Activated naive CD4-positive, alpha-beta T cell treated with anti-CD3 and anti-CD28 coated beads, Interleukin-2, amount 50 U/mL, for 24 hours (primary cell): Measurements from ENCODE around the gene DMAP1.
A peak's percentile ranks its signal among the peaks of the same experiment; 100 is the strongest.
"Not testable (repeated sequence)": the region's sequence is repeated elsewhere in the genome, so short reads cannot be mapped to it uniquely, and the experiment has no call there.

ENCODE experiments used
- H3K27ac Mint-ChIP-seq: one replicate; pipeline ENCODE4 v1.8.0; 2021; ENCODE audit warnings: mild to moderate bottlenecking, mixed read lengths
- H3K27me3 Mint-ChIP-seq: one replicate; pipeline ENCODE4 v1.8.0; 2021; ENCODE audit warnings: mixed read lengths
- H3K36me3 Mint-ChIP-seq: one replicate; pipeline ENCODE4 v1.8.0; 2021; ENCODE audit warnings: mixed read lengths
- H3K4me1 Mint-ChIP-seq: one replicate; pipeline ENCODE4 v1.8.0; 2021; ENCODE audit warnings: mixed read lengths
- H3K4me3 Mint-ChIP-seq: one replicate; pipeline ENCODE4 v1.8.0; 2021; ENCODE audit warnings: mild to moderate bottlenecking, mixed read lengths
- H3K9me3 Mint-ChIP-seq: one replicate; pipeline ENCODE4 v1.8.0; 2021; ENCODE audit warnings: mixed read lengths

DMAP1 gene, protein sequence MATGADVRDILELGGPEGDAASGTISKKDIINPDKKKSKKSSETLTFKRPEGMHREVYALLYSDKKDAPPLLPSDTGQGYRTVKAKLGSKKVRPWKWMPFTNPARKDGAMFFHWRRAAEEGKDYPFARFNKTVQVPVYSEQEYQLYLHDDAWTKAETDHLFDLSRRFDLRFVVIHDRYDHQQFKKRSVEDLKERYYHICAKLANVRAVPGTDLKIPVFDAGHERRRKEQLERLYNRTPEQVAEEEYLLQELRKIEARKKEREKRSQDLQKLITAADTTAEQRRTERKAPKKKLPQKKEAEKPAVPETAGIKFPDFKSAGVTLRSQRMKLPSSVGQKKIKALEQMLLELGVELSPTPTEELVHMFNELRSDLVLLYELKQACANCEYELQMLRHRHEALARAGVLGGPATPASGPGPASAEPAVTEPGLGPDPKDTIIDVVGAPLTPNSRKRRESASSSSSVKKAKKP

DNA sequence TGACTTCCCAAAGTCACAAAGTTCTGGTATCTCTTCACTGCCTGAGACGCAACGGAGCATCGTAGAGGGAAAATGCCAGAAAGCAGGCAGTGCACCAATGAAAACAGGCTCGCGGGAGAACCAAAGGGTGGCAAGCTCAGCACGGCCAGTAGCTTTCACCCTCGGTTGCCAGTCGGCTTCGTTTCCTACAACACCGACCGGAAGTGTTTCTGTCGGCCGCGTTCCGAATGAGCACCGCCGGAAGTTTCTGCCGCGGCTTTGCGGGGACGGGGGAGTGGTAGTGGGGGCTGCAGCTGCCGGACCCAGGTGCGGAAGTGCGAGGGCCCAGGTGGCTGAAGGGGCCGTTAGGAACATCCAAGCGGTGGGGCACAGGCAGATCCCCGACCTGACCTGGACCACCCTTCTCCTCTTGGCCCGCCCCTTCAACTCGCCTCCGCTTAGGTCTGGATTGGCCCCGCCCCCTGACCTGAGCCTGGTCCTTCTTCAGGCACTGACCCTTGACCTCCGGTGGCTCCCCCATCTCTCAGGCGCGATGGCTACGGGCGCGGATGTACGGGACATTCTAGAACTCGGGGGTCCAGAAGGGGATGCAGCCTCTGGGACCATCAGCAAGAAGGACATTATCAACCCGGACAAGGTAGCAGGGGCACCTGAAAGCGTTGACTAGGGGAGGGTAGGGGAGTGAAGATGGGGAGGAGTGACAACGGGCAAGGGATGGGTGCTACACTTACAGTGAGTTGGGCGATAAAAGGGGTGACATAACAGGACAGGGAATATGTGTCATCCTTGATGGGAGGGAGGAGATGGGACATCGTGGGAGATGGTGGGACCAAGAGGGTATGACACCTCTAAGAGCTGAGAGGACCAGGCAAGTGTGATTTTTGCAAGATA lies at the start of gene DMAP1:
DMAP1 (plus strand) TSS at position 250 of the 891 bp plus-strand sequence; CDS start at position 533, 283 bp downstream.
- peaks cover 36% of the 10 kb centered on the region for H3K4me1 Mint-ChIP-seq
- H3K27me3 Mint-ChIP-seq = no peaks in the 10 kb centered on the region
- peaks cover 4% of the 10 kb centered on the region for H3K36me3 Mint-ChIP-seq
- H3K9me3 Mint-ChIP-seq = no peaks in the 10 kb centered on the region
- peak within 1 kb of the TSS; percentile 88 for H3K4me3 Mint-ChIP-seq
- H3K27ac Mint-ChIP-seq = peak within 1 kb of the TSS; percentile 94

DNA sequence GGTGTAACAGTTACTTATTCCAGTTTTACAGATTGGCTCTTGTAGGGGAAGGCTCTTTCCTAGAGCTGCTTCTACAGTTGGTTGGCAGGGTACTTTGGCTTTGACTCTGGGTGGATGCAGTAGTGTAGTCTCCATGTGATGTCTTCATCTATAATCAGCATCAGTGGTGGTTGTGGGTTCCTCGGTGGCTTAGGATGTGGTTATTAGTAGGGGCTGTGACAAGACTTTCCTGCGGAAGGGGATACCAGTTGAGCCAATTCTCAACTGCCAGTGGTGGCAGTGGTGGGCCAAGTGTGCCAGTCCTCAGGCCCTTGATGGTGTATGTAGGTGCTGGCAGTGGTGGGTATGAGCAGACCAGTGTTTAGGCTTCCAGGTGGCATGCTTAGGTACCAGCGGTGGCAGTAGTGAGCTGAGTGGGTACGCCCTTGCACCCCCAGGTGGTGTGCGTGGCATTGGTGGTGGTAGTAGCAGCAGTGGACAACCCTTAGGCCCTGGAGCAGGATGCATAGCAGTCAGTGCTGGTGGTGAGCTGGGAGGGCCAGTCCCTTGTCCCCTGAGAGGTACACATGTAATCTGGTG lies 44.7 kb upstream of the DMAP1 start:
- no peak overlapping the region for H3K4me3 Mint-ChIP-seq
- peaks cover 10% of the 10 kb centered on the region for H3K9me3 Mint-ChIP-seq
- H3K27ac Mint-ChIP-seq = no peak overlapping the region
- peaks cover 8% of the 10 kb centered on the region for H3K36me3 Mint-ChIP-seq
- H3K27me3 Mint-ChIP-seq = peaks cover 8% of the 10 kb centered on the region
- H3K4me1 Mint-ChIP-seq = no peaks in the 10 kb centered on the region

DNA sequence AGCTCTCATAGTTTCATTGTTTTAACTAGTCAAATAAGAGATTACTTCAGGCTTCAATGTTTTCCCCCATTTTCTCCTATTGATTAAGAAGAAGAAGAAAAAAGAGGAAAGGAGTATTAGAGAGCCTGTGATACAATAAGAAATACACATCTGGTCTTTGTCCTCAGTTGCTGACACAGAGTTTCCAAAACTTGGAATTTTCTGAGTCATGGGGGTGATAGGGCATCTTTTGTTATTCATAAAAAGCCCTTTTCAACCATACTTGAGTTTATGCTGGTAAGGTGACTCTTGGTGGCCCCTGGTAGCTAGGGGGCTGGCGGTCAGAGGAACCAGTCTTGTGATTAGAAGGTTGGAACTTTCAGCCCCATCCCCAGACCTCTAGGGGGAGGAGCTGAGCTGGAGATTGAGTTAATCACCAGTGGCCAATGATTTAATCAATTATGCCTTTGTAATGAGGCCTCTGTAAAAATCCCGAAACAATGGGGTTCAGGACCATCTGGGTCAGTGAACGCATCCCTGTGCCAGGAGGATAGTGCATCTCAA lies 42.9 kb upstream of the DMAP1 start:
- Mint-ChIP-seq H3K9me3 (peaks cover 10% of the 10 kb centered on the region), H3K4me1 (no peaks in the 10 kb centered on the region), H3K4me3 (no peak overlapping the region), H3K36me3 (peaks cover 8% of the 10 kb centered on the region), H3K27me3 (peaks cover 10% of the 10 kb centered on the region), H3K27ac (no peak overlapping the region)

DNA sequence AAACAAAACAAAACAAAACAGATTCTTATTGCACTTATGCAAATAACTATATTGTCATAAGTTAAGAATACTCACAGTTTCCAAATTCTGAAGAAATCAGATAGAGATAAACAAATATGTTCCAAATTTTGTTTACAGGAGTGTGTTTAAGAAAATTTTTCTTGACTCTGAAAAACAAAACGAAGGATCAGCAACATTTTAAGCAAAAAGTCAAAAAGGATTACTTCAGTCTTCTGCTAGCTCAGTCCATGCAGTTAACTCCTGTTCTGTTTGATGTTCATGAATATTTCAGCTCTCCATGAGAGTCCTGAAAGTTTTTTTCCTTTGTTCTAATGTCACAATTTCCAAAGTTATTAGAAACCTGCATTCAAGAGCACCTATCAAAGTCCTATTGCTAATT lies 38.6 kb upstream of the DMAP1 start:
- no peak overlapping the region for H3K4me3 Mint-ChIP-seq
- H3K27me3 Mint-ChIP-seq = peaks cover 11% of the 10 kb centered on the region
- no peaks in the 10 kb centered on the region for H3K36me3 Mint-ChIP-seq
- no peaks in the 10 kb centered on the region for H3K4me1 Mint-ChIP-seq
- no peak overlapping the region for H3K27ac Mint-ChIP-seq
- H3K9me3 Mint-ChIP-seq = no peaks in the 10 kb centered on the region

DNA sequence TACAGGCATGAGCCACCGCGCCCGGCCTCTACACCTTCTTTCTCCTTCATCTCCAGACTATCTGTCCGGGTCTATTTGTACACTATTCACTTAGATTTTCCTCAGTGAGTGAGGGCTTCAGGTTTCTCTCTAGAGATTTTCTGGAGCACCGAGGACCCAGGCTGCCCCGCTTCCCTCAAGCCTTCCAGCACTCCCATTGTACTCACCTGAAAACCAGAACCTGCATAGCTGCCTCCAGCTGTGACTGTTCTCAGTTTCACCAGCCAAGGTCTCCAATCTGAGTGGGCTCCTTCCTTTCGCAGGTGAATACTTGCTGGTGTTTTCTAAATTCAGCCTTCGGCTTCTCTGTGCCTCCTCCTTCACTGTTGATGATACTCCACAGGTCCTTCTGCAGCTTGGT lies 12.9 kb upstream of the DMAP1 start:
- H3K27ac Mint-ChIP-seq = no peak overlapping the region
- H3K36me3 Mint-ChIP-seq = no peaks in the 10 kb centered on the region
- no peaks in the 10 kb centered on the region for H3K4me1 Mint-ChIP-seq
- H3K4me3 Mint-ChIP-seq = no peak overlapping the region
- no peaks in the 10 kb centered on the region for H3K9me3 Mint-ChIP-seq
- no peaks in the 10 kb centered on the region for H3K27me3 Mint-ChIP-seq

DNA sequence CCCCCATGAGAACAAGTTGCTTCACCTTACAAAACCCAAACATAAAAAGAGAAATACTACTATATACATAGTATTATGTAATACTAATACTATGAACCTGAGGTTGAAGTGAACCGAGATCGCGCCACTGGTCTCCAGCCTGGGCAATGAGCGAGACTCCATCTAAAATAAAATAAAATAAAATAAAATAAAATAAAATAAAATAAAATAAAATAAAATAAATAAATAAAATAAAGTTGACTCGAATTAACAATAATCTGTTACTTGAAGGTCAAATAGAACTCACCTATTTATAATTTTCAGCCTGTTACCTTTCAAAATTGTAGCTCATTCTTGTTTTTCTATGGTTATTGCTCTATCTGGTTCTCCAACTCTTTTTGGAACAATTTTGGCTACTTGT lies 6.7 kb upstream of the DMAP1 start:
- H3K4me3 Mint-ChIP-seq, H3K27me3 Mint-ChIP-seq, H3K36me3 Mint-ChIP-seq, H3K9me3 Mint-ChIP-seq, H3K27ac Mint-ChIP-seq, H3K4me1 Mint-ChIP-seq: not testable (repeated sequence)

DNA sequence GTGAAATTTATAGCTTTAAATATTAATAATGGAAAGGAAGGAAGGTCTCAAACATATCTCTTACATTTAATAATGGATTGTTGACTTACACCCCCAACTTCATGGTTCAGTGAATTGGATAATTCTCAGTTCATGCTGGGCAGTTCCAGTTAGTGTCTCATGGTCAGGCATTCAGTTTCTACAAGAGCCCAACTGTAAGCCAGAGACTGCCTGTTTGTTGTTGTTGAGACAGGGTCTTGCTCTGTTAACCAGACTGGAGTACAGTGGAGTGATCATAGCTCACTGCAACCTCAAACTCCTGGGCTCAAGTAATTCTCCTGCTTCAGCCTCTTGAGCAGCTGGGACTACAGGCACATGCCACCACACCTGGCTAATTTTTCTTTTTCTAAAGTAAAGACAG lies 5.0 kb upstream of the DMAP1 start:
- Mint-ChIP-seq H3K27me3 (no peaks in the 10 kb centered on the region), H3K4me1 (peaks cover 15% of the 10 kb centered on the region), H3K9me3 (no peaks in the 10 kb centered on the region), H3K36me3 (no peaks in the 10 kb centered on the region), H3K4me3 (no peak overlapping the region), H3K27ac (no peak overlapping the region)

DNA sequence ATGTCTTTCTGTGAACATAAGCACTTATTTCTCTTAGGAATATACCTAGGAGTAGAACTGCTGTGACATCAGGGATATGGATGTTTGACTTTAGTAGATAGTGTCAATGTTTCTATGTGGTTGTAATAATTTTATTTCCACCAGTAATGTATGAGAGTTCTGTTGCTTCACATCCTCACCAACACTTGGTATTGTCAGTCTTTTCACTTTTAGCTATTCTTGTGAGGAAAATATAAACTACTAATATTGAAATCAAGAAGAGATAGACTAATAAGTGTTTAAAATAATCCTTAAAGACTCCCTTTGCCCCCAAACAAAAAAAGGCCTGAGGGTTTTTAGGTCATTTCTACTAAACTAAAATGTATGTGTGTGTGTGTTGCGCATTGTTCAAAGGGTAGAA lies 2.7 kb upstream of the DMAP1 start:
- no peak overlapping the region for H3K4me3 Mint-ChIP-seq
- H3K9me3 Mint-ChIP-seq = no peaks in the 10 kb centered on the region
- no peaks in the 10 kb centered on the region for H3K27me3 Mint-ChIP-seq
- H3K36me3 Mint-ChIP-seq = no peaks in the 10 kb centered on the region
- H3K4me1 Mint-ChIP-seq = peaks cover 27% of the 10 kb centered on the region
- H3K27ac Mint-ChIP-seq = no peak overlapping the region

DNA sequence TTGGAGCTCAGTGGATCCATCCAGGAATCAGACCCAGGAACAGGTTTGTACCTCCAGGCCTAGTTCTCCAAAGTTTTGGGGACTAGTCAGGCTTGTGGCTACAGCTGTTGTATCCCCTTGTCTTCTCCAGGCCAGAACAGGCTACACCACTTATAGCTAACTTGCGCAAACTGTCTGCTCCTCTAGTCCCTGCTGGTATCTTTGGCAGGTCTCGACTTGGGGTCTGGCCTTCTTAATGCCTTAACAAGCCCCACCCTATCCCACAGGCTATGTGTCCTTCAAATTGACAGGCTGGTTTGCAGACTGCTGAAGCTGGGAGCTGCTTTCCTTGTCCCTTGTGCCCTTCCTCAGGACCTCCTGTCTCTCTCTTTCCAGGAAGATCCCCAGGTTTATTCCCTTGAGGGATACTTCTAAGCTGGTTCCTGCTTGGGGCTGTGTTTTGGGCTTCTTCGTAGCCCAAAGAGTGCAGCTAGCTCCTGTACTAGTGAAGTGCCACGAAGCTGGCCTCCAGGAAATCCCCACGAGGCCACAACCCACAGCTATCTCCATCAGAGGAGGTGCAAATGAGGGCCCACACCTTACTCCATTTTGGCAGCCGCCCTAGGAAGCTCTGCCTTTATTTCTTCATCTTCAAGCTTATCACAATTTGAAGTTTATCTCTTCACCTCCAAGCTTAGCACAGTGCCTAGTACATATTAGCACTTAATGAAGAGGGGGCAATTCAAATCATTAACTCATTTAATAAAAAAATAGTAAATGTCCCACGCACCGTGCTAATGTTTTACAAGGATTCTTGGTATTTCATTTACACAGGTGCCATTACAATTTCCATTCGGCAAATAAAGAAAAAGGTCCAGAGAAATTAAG lies 683 bp upstream of the DMAP1 start:
- Mint-ChIP-seq H3K27ac (peak overlapping the region; percentile 94), H3K36me3 (peaks cover 4% of the 10 kb centered on the region), H3K9me3 (no peaks in the 10 kb centered on the region), H3K27me3 (no peaks in the 10 kb centered on the region), H3K4me3 (peak overlapping the region; percentile 88), H3K4me1 (peaks cover 34% of the 10 kb centered on the region)

DNA sequence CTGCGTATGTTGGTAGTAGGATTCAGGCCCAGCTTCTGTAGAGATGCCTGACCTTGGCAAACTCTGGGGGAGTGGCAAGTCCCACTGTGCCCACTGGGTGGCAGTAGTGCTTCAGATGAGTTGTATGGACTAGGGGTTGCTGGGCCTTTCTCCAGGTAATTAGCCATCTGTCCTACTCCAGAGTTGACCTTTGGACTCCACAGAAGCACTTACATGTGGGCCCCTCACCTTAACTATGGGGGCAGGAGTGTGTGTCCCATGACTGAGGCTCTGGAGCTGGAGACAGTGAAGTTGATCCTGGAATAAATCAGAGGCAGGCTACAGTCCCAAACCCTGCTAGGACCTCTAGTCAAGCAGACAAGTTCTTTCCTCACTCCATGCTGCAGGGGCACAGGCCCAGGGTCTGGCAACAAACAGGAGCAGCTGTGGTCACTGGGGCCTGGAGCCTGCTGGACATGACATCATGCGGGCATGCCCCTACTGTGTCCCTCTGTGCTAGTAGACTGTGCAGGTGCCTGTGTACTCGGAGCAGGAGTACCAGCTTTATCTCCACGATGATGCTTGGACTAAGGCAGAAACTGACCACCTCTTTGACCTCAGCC lies 4.6 kb downstream of the DMAP1 start:
- H3K27me3 Mint-ChIP-seq = no peaks in the 10 kb centered on the region
- H3K9me3 Mint-ChIP-seq = no peaks in the 10 kb centered on the region
- H3K4me3 Mint-ChIP-seq = no peak overlapping the region
- H3K4me1 Mint-ChIP-seq = peaks cover 27% of the 10 kb centered on the region
- no peak overlapping the region for H3K27ac Mint-ChIP-seq
- peaks cover 8% of the 10 kb centered on the region for H3K36me3 Mint-ChIP-seq

DNA sequence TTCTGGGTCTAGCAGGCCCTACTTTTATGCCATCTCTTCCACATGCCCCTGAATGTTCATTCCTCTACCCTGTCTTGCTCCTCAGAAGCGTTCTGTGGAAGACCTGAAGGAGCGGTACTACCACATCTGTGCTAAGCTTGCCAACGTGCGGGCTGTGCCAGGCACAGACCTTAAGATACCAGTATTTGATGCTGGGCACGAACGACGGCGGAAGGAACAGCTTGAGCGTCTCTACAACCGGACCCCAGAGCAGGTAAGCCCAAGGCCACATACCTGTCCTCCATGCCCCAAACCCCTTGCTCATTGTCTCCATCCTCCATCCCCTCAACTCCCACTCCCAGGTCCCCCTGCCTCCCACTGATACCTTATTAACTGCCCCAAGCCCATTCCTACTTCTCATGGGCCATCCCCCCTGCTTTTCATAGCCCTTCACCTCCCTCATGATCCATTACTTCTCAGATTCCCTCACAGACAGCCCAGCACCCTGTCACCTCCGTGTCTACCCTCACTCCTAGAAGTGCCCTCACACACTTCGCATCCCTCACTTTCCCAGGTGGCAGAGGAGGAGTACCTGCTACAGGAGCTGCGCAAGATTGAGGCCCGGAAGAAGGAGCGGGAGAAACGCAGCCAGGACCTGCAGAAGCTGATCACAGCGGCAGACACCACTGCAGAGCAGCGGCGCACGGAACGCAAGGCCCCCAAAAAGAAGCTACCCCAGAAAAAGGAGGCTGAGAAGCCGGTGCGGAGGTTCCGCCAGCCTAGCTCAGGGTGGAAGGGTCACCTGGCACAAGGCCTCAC lies 5.4 kb downstream of the DMAP1 start:
- Mint-ChIP-seq H3K4me1 (peaks cover 28% of the 10 kb centered on the region), H3K4me3 (no peak overlapping the region), H3K36me3 (peaks cover 8% of the 10 kb centered on the region), H3K27ac (no peak overlapping the region), H3K27me3 (no peaks in the 10 kb centered on the region), H3K9me3 (no peaks in the 10 kb centered on the region)

DNA sequence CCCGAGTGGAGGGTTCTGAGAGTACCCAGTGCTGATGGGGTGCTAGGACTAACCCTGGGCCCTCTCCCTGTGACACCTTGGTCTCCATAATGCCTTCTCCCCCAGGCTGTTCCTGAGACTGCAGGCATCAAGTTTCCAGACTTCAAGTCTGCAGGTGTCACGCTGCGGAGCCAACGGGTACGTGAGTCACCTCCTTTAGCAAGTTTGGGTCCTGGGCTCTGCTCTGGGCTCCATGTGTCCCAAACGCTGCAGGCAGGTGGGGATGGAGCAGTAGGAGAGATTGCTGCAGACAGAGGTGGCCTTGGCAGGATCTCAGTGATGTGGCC lies 6.0 kb downstream of the DMAP1 start:
- H3K36me3 Mint-ChIP-seq = peaks cover 8% of the 10 kb centered on the region
- H3K27ac Mint-ChIP-seq = no peak overlapping the region
- H3K4me3 Mint-ChIP-seq = no peak overlapping the region

DNA sequence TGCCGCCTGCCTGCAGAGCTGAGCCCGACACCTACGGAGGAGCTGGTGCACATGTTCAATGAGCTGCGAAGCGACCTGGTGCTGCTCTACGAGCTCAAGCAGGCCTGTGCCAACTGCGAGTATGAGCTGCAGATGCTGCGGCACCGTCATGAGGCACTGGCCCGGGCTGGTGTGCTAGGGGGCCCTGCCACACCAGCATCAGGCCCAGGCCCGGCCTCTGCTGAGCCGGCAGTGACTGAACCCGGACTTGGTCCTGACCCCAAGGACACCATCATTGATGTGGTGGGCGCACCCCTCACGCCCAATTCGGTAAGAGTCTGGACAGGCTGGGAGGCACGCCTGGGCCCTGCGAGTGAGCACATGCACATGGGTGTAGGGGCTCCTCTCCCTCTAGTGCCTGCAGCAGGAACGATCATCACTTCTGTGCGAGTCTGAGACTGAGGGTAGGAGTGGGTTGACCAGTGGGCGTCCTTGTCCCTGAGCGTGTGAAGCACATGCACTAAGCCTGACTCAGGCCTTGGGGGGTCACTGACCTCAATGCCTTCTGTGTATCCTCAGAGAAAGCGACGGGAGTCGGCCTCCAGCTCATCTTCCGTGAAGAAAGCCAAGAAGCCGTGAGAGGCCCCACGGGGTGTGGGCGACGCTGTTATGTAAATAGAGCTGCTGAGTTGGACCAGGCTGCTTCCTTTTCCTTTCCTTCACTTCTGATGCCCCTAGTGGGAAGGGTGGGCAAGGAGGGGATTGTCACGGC lies 6.9 kb downstream of the DMAP1 start:
- no peaks in the 10 kb centered on the region for H3K27me3 Mint-ChIP-seq
- H3K4me1 Mint-ChIP-seq = peaks cover 26% of the 10 kb centered on the region
- peak overlapping the region; percentile 55 for H3K27ac Mint-ChIP-seq
- H3K36me3 Mint-ChIP-seq = peaks cover 8% of the 10 kb centered on the region
- no peaks in the 10 kb centered on the region for H3K9me3 Mint-ChIP-seq
- H3K4me3 Mint-ChIP-seq = no peak overlapping the region

More for the DNA sequence above, 6.0 kb downstream of the DMAP1 start:
- Mint-ChIP-seq H3K4me1 (peaks cover 28% of the 10 kb centered on the region), H3K9me3 (no peaks in the 10 kb centered on the region), H3K27me3 (no peaks in the 10 kb centered on the region)
